Measurements from ENCODE around the gene NUS1. TPM values are rescaled to one million over a fixed set of nuclear protein-coding genes. Genes with fewer than 3 reads are reported as not detected.
"Not testable (repeated sequence)": the region's sequence is repeated elsewhere in the genome, so short reads cannot be mapped to it uniquely, and the experiment has no call there.

The NUS1 gene
- total RNA-seq, 1 experiment from 2014 or later = 41.1 TPM

- Mint-ChIP-seq H3K36me3 (ENCODE audit: insufficient read depth, unreplicated experiment) (peaks cover 8% of the 10 kb centered on the region), H3K4me3 (ENCODE audit: unreplicated experiment) (no peak overlapping the region), H3K27ac (ENCODE audit: unreplicated experiment) (no peak overlapping the region), H3K4me1 (ENCODE audit: low read depth, unreplicated experiment) (peaks cover 6% of the 10 kb centered on the region), H3K9me3 (ENCODE audit: unreplicated experiment) (no peaks in the 10 kb centered on the region), H3K27me3 (ENCODE audit: insufficient read depth, unreplicated experiment) (no peaks in the 10 kb centered on the region)
- no TSS peak for BruUV-seq (replicated peaks)
- no peak for DNase-seq
- no peaks in the 10 kb centered on the region for H3K4me1 ChIP-seq
- no peaks in the 10 kb centered on the region for H3K36me3 ChIP-seq (ENCODE audit: control insufficient read depth, insufficient read depth, low read length)
- ChIA-PET POLR2A (no interaction called here), CTCF (no interaction called here)
- H3K4me3 ChIP-seq (ENCODE audit: low read depth, low read length) = no peak overlapping the region
- TF ChIP-seq, protein P1, sequence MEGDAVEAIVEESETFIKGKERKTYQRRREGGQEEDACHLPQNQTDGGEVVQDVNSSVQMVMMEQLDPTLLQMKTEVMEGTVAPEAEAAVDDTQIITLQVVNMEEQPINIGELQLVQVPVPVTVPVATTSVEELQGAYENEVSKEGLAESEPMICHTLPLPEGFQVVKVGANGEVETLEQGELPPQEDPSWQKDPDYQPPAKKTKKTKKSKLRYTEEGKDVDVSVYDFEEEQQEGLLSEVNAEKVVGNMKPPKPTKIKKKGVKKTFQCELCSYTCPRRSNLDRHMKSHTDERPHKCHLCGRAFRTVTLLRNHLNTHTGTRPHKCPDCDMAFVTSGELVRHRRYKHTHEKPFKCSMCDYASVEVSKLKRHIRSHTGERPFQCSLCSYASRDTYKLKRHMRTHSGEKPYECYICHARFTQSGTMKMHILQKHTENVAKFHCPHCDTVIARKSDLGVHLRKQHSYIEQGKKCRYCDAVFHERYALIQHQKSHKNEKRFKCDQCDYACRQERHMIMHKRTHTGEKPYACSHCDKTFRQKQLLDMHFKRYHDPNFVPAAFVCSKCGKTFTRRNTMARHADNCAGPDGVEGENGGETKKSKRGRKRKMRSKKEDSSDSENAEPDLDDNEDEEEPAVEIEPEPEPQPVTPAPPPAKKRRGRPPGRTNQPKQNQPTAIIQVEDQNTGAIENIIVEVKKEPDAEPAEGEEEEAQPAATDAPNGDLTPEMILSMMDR (IDR thresholded peaks at IDR 0.05; ENCODE audit: insufficient read depth in 1 of 2, low read depth in 1 of 2, low read length in 1 of 2, severe bottlenecking in 1 of 2, unreplicated experiment in 1 of 2) = no peak
- intact Hi-C loops (cut with micrococcal nuclease; ENCODE audit: unreplicated experiment) = no loop called here
- no peaks in the 10 kb centered on the region for H3K9me3 ChIP-seq
- H3K27me3 ChIP-seq (replicated peaks; ENCODE audit: control insufficient read depth, insufficient read depth, low read length) = no peaks in the 10 kb centered on the region
Measured at GRCh38 chr6:117685359-117685758, 10.1 kb downstream of the NUS1 start.

GRCh38 chr6:117687021-117687648 lies 11.9 kb downstream of the NUS1 start:
- H3K4me1 Mint-ChIP-seq (ENCODE audit: low read depth, unreplicated experiment) = peaks cover 6% of the 10 kb centered on the region
- H3K27me3 ChIP-seq (replicated peaks; ENCODE audit: control insufficient read depth, insufficient read depth, low read length) = no peaks in the 10 kb centered on the region
- H3K27ac Mint-ChIP-seq (ENCODE audit: unreplicated experiment) = no peak overlapping the region
- peaks cover 12% of the 10 kb centered on the region for H3K36me3 Mint-ChIP-seq (ENCODE audit: insufficient read depth, unreplicated experiment)
- ChIA-PET CTCF (no interaction called here), POLR2A (no interaction called here)
- H3K4me3 ChIP-seq (ENCODE audit: low read depth, low read length) = no peak overlapping the region
- intact Hi-C loops (cut with micrococcal nuclease; ENCODE audit: unreplicated experiment) = no loop called here
- no peaks in the 10 kb centered on the region for H3K36me3 ChIP-seq (ENCODE audit: control insufficient read depth, insufficient read depth, low read length)
- BruUV-seq (replicated peaks) = no TSS peak
- TF ChIP-seq, protein P1 (IDR thresholded peaks at IDR 0.05; ENCODE audit: insufficient read depth in 1 of 2, low read depth in 1 of 2, low read length in 1 of 2, severe bottlenecking in 1 of 2, unreplicated experiment in 1 of 2) = no peak
- no peaks in the 10 kb centered on the region for H3K4me1 ChIP-seq
- H3K9me3 ChIP-seq = no peaks in the 10 kb centered on the region
- H3K27me3 Mint-ChIP-seq (ENCODE audit: insufficient read depth, unreplicated experiment) = no peaks in the 10 kb centered on the region
- H3K9me3 Mint-ChIP-seq (ENCODE audit: unreplicated experiment) = no peaks in the 10 kb centered on the region
- no peak overlapping the region for H3K4me3 Mint-ChIP-seq (ENCODE audit: unreplicated experiment)
- DNase-seq = no peak

DNA sequence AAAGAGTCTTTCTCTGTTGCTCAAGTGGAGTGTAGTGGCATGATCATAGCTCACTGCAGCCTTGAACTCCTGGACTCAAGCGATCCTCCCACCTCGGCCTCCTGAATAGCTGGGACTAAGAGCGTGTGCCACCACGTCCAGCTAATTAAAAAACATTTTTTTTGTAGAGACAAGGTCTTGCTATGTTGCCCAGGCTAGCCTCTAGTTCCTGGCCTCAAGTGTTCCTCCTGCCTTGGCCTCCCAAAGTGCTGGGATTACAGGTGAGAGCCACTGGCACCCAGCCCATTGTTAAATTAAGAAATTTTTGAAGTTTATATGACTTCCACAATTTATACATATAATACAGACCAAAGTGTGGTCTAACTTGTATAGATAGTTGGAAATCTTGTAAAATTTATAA lies 14.3 kb downstream of the NUS1 start:
- H3K36me3 ChIP-seq (ENCODE audit: control insufficient read depth, insufficient read depth, low read length); H3K4me3 ChIP-seq (ENCODE audit: low read depth, low read length); BruUV-seq (replicated peaks); intact Hi-C loops (cut with micrococcal nuclease; ENCODE audit: unreplicated experiment); CTCF ChIA-PET; H3K4me1 Mint-ChIP-seq (ENCODE audit: low read depth, unreplicated experiment); H3K4me1 ChIP-seq; H3K27ac Mint-ChIP-seq (ENCODE audit: unreplicated experiment); H3K27me3 ChIP-seq (replicated peaks; ENCODE audit: control insufficient read depth, insufficient read depth, low read length); H3K9me3 ChIP-seq; H3K9me3 Mint-ChIP-seq (ENCODE audit: unreplicated experiment); POLR2A ChIA-PET; H3K27me3 Mint-ChIP-seq (ENCODE audit: insufficient read depth, unreplicated experiment); H3K4me3 Mint-ChIP-seq (ENCODE audit: unreplicated experiment); DNase-seq: not testable (repeated sequence)
- H3K36me3 Mint-ChIP-seq (ENCODE audit: insufficient read depth, unreplicated experiment) = peaks cover 25% of the 10 kb centered on the region

- no peak for DNase-seq
- no peak overlapping the region for H3K4me3 ChIP-seq (ENCODE audit: low read depth, low read length)
- intact Hi-C loops (cut with micrococcal nuclease; ENCODE audit: unreplicated experiment) = no loop called here
- ChIA-PET CTCF (no interaction called here), POLR2A (no interaction called here)
- TF ChIP-seq, protein P1 (IDR thresholded peaks at IDR 0.05; ENCODE audit: insufficient read depth in 1 of 2, low read depth in 1 of 2, low read length in 1 of 2, severe bottlenecking in 1 of 2, unreplicated experiment in 1 of 2) = no peak
- no peaks in the 10 kb centered on the region for H3K27me3 ChIP-seq (replicated peaks; ENCODE audit: control insufficient read depth, insufficient read depth, low read length)
- H3K27me3 Mint-ChIP-seq (ENCODE audit: insufficient read depth, unreplicated experiment) = no peaks in the 10 kb centered on the region
- H3K4me1 ChIP-seq = no peaks in the 10 kb centered on the region
- peaks cover 11% of the 10 kb centered on the region for H3K36me3 Mint-ChIP-seq (ENCODE audit: insufficient read depth, unreplicated experiment)
- H3K4me1 Mint-ChIP-seq (ENCODE audit: low read depth, unreplicated experiment) = no peaks in the 10 kb centered on the region
- H3K9me3 Mint-ChIP-seq (ENCODE audit: unreplicated experiment) = no peaks in the 10 kb centered on the region
- no TSS peak for BruUV-seq (replicated peaks)
- no peak overlapping the region for H3K4me3 Mint-ChIP-seq (ENCODE audit: unreplicated experiment)
- H3K9me3 ChIP-seq = no peaks in the 10 kb centered on the region
- no peaks in the 10 kb centered on the region; the same call in 1 of the 2 replicates for H3K36me3 ChIP-seq (ENCODE audit: control insufficient read depth, insufficient read depth, low read length)
- no peak overlapping the region for H3K27ac Mint-ChIP-seq (ENCODE audit: unreplicated experiment)
Measured at GRCh38 chr6:117706504-117706903, 31.2 kb downstream of the NUS1 start.

- intact Hi-C loops (cut with micrococcal nuclease; ENCODE audit: unreplicated experiment); DNase-seq; POLR2A ChIA-PET; H3K36me3 ChIP-seq (ENCODE audit: control insufficient read depth, insufficient read depth, low read length); H3K9me3 Mint-ChIP-seq (ENCODE audit: unreplicated experiment); H3K27me3 ChIP-seq (replicated peaks; ENCODE audit: control insufficient read depth, insufficient read depth, low read length); H3K4me1 Mint-ChIP-seq (ENCODE audit: low read depth, unreplicated experiment); BruUV-seq (replicated peaks); H3K4me3 Mint-ChIP-seq (ENCODE audit: unreplicated experiment); H3K27me3 Mint-ChIP-seq (ENCODE audit: insufficient read depth, unreplicated experiment); H3K27ac Mint-ChIP-seq (ENCODE audit: unreplicated experiment); H3K4me1 ChIP-seq; H3K9me3 ChIP-seq; H3K4me3 ChIP-seq (ENCODE audit: low read depth, low read length); CTCF ChIA-PET: not testable (repeated sequence)
- peaks cover 13% of the 10 kb centered on the region for H3K36me3 Mint-ChIP-seq (ENCODE audit: insufficient read depth, unreplicated experiment)
Measured at GRCh38 chr6:117706936-117707509, 31.8 kb downstream of the NUS1 start.
